ENCODE results near the gene SHF. TPM values are rescaled to one million over a fixed set of nuclear protein-coding genes. Genes with fewer than 3 reads are reported as not detected.
A peak's percentile ranks its signal among the peaks of the same experiment; 100 is the strongest.

The SHF gene
- total RNA-seq, 1 experiment from 2014 or later = 21.7 TPM

DNA sequence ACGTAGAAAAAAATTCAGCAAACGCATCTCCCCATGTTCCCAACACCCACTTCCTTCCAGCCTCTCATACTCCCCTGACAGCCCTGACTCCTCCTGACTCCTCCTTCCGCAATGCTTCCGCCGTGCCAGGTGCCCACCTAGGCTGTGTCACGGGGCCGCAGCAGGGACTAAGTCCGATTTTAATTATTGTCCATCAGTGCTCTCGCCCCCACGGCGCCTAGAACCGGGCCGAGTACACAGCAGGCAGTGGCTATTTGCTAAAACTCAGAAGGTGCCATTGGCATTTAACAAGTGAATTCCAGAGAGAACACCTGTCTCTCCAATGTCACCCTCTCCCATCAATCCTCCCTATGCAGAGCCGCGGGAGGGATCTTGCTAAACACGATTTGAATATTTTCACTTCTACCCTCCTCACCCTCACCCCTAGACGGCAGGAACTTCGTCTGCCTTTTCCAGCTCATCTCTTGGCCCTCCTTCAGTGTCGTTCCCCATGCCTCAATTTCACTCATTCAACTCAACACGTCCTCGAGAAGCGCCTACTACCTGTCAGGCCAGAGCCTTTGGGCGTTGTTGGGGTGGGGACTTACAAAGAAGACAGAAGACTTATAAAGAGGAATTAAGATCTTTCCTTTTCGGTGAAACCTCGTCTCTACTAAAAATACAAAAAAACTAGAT, 11.5 kb upstream of the SHF start:
- Histone ChIP-seq H3K4ac (ENCODE audit: low read depth, low read length) (no peak overlapping the region), H2BK120ac (ENCODE audit: low read depth, low read length, poor library complexity, severe bottlenecking) (no peak overlapping the region), H3K4me2 (ENCODE audit: insufficient read depth, insufficient read length, low read length) (peak overlapping the region; percentile 96), H4K5ac (ENCODE audit: insufficient read length, low read depth, low read length) (no peak overlapping the region), H3K18ac (ENCODE audit: insufficient read length, low read depth, low read length) (no peak overlapping the region), H3T11ph (ENCODE audit: low read length) (no peak overlapping the region), H4K8ac (replicated peaks; ENCODE audit: insufficient read length, low read depth, low read length) (no peak overlapping the region), H3K23ac (ENCODE audit: insufficient read length, low read depth, low read length) (no peak overlapping the region), H4K20me1 (ENCODE audit: control insufficient read depth, insufficient read depth, insufficient read length) (no peaks in the 10 kb centered on the region), H2AK5ac (ENCODE audit: insufficient read length, low read length) (no peak overlapping the region), H3K4me1 (ENCODE audit: insufficient read depth, low read length) (no peaks in the 10 kb centered on the region; the same call in 1 of the 2 replicates), H2BK12ac (ENCODE audit: insufficient read length, low read depth, low read length) (no peak overlapping the region), H3K23me2 (ENCODE audit: insufficient read length, low read depth, low read length, poor library complexity, severe bottlenecking) (peaks cover 14% of the 10 kb centered on the region), H2BK15ac (ENCODE audit: low read depth, low read length) (no peak overlapping the region), H3K14ac (ENCODE audit: insufficient read depth, low read length) (no peak overlapping the region), H3K9ac (ENCODE audit: extremely low read depth, insufficient read length, low read length) (no peak overlapping the region), H2BK5ac (ENCODE audit: insufficient read length, low read length) (no peak overlapping the region), H2BK20ac (ENCODE audit: low read depth, low read length, poor library complexity, severe bottlenecking) (no peak overlapping the region), H3K79me2 (ENCODE audit: insufficient read depth, low read length) (no peaks in the 10 kb centered on the region), H3K27me3 (ENCODE audit: insufficient read depth, low read length) (no peaks in the 10 kb centered on the region), H4K91ac (ENCODE audit: insufficient read length, low read depth, low read length) (no peak overlapping the region), H3K56ac (ENCODE audit: insufficient read length, low read depth, low read length) (no peak overlapping the region), H3K27ac (ENCODE audit: insufficient read length, low read depth, low read length) (no peak overlapping the region), H3K79me1 (ENCODE audit: insufficient read depth, low read depth, low read length, poor library complexity, severe bottlenecking) (no peaks in the 10 kb centered on the region), H2AFZ (ENCODE audit: low read length) (no peak overlapping the region), H3K9me3 (ENCODE audit: control insufficient read depth, low read depth, low read length) (no peaks in the 10 kb centered on the region)
- no CpG with 5 or more reads among the region's 25 CpGs for whole genome bisulfite sequencing (ENCODE audit: extremely low coverage, insufficient read length, low lambda C conversion rate)
- Mint-ChIP-seq H3K9me3 (peaks cover 0 to 6% of the 10 kb centered on the region in 2 experiments; a peak in 3 of 5 replicates), H3K4me3 (no peak overlapping the region), H3K27ac (peak overlapping the region in 2 of 3 experiments; percentile 10 to 84; a peak in 4 of 7 replicates), H3K4me1 (peaks cover 8 to 13% of the 10 kb centered on the region in 2 experiments; a peak in 3 of 4 replicates), H3K27me3 (ENCODE audit: low read depth) (peaks cover 5% of the 10 kb centered on the region), H3K36me3 (ENCODE audit: insufficient read depth in 1 of 3, low read depth in 3 of 3) (no peaks in the 10 kb centered on the region; a peak in 1 of 7 replicates)
- peak; percentile 40 for DNase-seq
- TF ChIP-seq, protein P1, sequence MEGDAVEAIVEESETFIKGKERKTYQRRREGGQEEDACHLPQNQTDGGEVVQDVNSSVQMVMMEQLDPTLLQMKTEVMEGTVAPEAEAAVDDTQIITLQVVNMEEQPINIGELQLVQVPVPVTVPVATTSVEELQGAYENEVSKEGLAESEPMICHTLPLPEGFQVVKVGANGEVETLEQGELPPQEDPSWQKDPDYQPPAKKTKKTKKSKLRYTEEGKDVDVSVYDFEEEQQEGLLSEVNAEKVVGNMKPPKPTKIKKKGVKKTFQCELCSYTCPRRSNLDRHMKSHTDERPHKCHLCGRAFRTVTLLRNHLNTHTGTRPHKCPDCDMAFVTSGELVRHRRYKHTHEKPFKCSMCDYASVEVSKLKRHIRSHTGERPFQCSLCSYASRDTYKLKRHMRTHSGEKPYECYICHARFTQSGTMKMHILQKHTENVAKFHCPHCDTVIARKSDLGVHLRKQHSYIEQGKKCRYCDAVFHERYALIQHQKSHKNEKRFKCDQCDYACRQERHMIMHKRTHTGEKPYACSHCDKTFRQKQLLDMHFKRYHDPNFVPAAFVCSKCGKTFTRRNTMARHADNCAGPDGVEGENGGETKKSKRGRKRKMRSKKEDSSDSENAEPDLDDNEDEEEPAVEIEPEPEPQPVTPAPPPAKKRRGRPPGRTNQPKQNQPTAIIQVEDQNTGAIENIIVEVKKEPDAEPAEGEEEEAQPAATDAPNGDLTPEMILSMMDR (conservative IDR thresholded peaks at IDR 0.05) = no peak; the same call in 2 of the 3 replicates
